CD8-positive, alpha-beta memory T cell (primary cell): ENCODE data around the gene GPR176. TPM values are rescaled to one million over a fixed set of nuclear protein-coding genes. Genes with fewer than 3 reads are reported as not detected.
"Not testable (repeated sequence)": the region's sequence is repeated elsewhere in the genome, so short reads cannot be mapped to it uniquely, and the experiment has no call there.

Source experiments
- CTCF ChIA-PET: fragments of 350-600 bp; sonication (Branson Sonifier 250); formaldehyde crosslinking; loops from one replicate; lab custom pipeline; 2021; ENCODE audit warnings: antibody characterized with exemption; lab: Charles Lee
- POLR2A ChIA-PET: fragments of 350-600 bp; sonication (Branson Sonifier 250); formaldehyde crosslinking; loops from one replicate; lab custom pipeline; 2021; ENCODE audit warnings: antibody characterized with exemption; lab: Charles Lee
- DNase-seq, 5 donors: peaks; one replicate each; pipeline versions ENCODE4 v3.0.0 to v3.0.0-alpha.2; 2020 to 2022; ENCODE audit warnings: mixed read lengths in 1 of 5
- H3K27ac ChIP-seq: one replicate; pipeline ENCODE4 v1.7.0; 2013; ENCODE audit warnings: low read depth, mild to moderate bottlenecking, low read length, moderate library complexity
- H3K27me3 ChIP-seq: 2 replicates; pipeline ENCODE4 v1.7.0; 2013; ENCODE audit warnings: low read length, mild to moderate bottlenecking; ENCODE audit not compliant: insufficient read depth, poor library complexity, severe bottlenecking
- H3K36me3 ChIP-seq: 2 replicates; pipeline ENCODE4 v1.7.0; 2013; ENCODE audit warnings: mild to moderate bottlenecking, low read length, moderate library complexity; ENCODE audit not compliant: insufficient read depth
- H3K4me1 ChIP-seq: 2 replicates; pipeline ENCODE4 v1.7.0; 2013; ENCODE audit warnings: mild to moderate bottlenecking, low read length, moderate library complexity; ENCODE audit not compliant: insufficient read depth
- H3K4me3 ChIP-seq: 2 replicates; pipeline ENCODE4 v1.7.0; 2013; ENCODE audit warnings: mild to moderate bottlenecking, low read length
- H3K9me3 ChIP-seq: 2 replicates; pipeline ENCODE4 v1.7.0; 2013; ENCODE audit warnings: mild to moderate bottlenecking, low read length
- H3K27ac Mint-ChIP-seq, 8 donors: one replicate each; pipeline ENCODE4 v1.8.0; 2020 to 2021; ENCODE audit warnings: mixed read lengths in 8 of 8, mild to moderate bottlenecking in 6 of 8, inconsistent platforms in 3 of 8, moderate library complexity in 3 of 8
- H3K27me3 Mint-ChIP-seq, 2 donors: one replicate each; pipeline ENCODE4 v1.8.0; 2020 to 2021; ENCODE audit warnings: mixed read lengths in 2 of 2, mild to moderate bottlenecking in 1 of 2, moderate library complexity in 1 of 2
- H3K36me3 Mint-ChIP-seq, 3 donors: one replicate each; pipeline ENCODE4 v1.8.0; 2020 to 2021; ENCODE audit warnings: mixed read lengths in 3 of 3, inconsistent platforms in 1 of 3, mild to moderate bottlenecking in 1 of 3
- H3K4me1 Mint-ChIP-seq, 3 donors: one replicate each; pipeline ENCODE4 v1.8.0; 2020 to 2021; ENCODE audit warnings: mixed read lengths in 3 of 3, inconsistent platforms in 1 of 3, mild to moderate bottlenecking in 1 of 3
- H3K4me3 Mint-ChIP-seq, 7 donors: one replicate each; pipeline ENCODE4 v1.8.0; 2020 to 2021; ENCODE audit warnings: mixed read lengths in 7 of 7, mild to moderate bottlenecking in 6 of 7, moderate library complexity in 4 of 7, inconsistent platforms in 2 of 7
- H3K9me3 Mint-ChIP-seq, 5 donors: one replicate each; pipeline ENCODE4 v1.8.0; 2020 to 2022; ENCODE audit warnings: mixed read lengths in 5 of 5, mild to moderate bottlenecking in 3 of 5, moderate library complexity in 2 of 5, inconsistent platforms in 1 of 5
- polyA plus RNA-seq: library from polyadenylated mRNA; unstranded; fragments of 300-500 nt; fragmentation: Illumina TruSeq; gene quantifications from one replicate; pipeline ENCODE4 v1.2.3, GENCODE V29; 2021
- total RNA-seq, 2 experiments: library from RNA; stranded (reverse); gene quantifications; one replicate each; pipeline ENCODE4 v1.2.3, GENCODE V29; 2021

Gene GPR176
- total and polyA plus RNA-seq, 3 experiments from 2014 or later: 0.20 TPM; not detected in 2

GRCh38 chr15:39898317-39898716 is 21.7 kb downstream of the GPR176 start:
- H3K27me3 Mint-ChIP-seq: peaks cover 10 to 25% of the 10 kb centered on the region in 2 donors
- Histone ChIP-seq H3K9me3 (no peaks in the 10 kb centered on the region), H3K4me3 (no peak overlapping the region), H3K4me1 (no peaks in the 10 kb centered on the region), H3K27ac (no peak overlapping the region), H3K27me3 (no peaks in the 10 kb centered on the region), H3K36me3 (no peaks in the 10 kb centered on the region)
- no peak overlapping the region for H3K27ac Mint-ChIP-seq
- no peaks in the 10 kb centered on the region for H3K36me3 Mint-ChIP-seq
- H3K4me3 Mint-ChIP-seq: no peak overlapping the region
- H3K9me3 Mint-ChIP-seq: no peaks in the 10 kb centered on the region
- H3K4me1 Mint-ChIP-seq: no peaks in the 10 kb centered on the region
- DNase-seq: no peak
- ChIA-PET CTCF (no interaction called here), POLR2A (no interaction called here)

- H3K27me3 Mint-ChIP-seq: peaks cover 12 to 25% of the 10 kb centered on the region in 2 donors
- no peak for DNase-seq
- H3K9me3 ChIP-seq: no peaks in the 10 kb centered on the region
- H3K36me3 Mint-ChIP-seq: no peaks in the 10 kb centered on the region
- ChIA-PET POLR2A (no interaction called here), CTCF (no interaction called here)
- no peaks in the 10 kb centered on the region for H3K4me1 Mint-ChIP-seq
- no peaks in the 10 kb centered on the region for H3K9me3 Mint-ChIP-seq
- no peaks in the 10 kb centered on the region for H3K4me1 ChIP-seq
- H3K36me3 ChIP-seq: no peaks in the 10 kb centered on the region
- no peak overlapping the region for H3K27ac Mint-ChIP-seq
- H3K27me3 ChIP-seq: no peaks in the 10 kb centered on the region
- no peak overlapping the region for H3K4me3 ChIP-seq
- H3K27ac ChIP-seq: no peak overlapping the region
- no peak overlapping the region for H3K4me3 Mint-ChIP-seq
Observed at GRCh38 chr15:39896846-39897245, 23.2 kb downstream of the GPR176 start.

GRCh38 chr15:39896101-39896500 is 24.0 kb downstream of the GPR176 start:
- Histone ChIP-seq H3K9me3 (no peaks in the 10 kb centered on the region), H3K27me3 (no peaks in the 10 kb centered on the region), H3K4me1 (no peaks in the 10 kb centered on the region), H3K27ac (no peak overlapping the region), H3K4me3 (no peak overlapping the region), H3K36me3 (no peaks in the 10 kb centered on the region)
- CTCF ChIA-PET: no interaction called here
- POLR2A ChIA-PET: no interaction called here
- Mint-ChIP-seq H3K36me3 (no peaks in the 10 kb centered on the region), H3K4me3 (no peak overlapping the region), H3K9me3 (no peaks in the 10 kb centered on the region), H3K4me1 (no peaks in the 10 kb centered on the region), H3K27ac (no peak overlapping the region), H3K27me3 (peaks cover 10 to 20% of the 10 kb centered on the region in 2 donors)
- no peak for DNase-seq

- DNase-seq, H3K9me3 Mint-ChIP-seq, H3K27ac Mint-ChIP-seq, POLR2A ChIA-PET, H3K4me3 ChIP-seq, H3K36me3 ChIP-seq, H3K27ac ChIP-seq, H3K4me1 Mint-ChIP-seq, H3K27me3 ChIP-seq, CTCF ChIA-PET, H3K36me3 Mint-ChIP-seq, H3K4me1 ChIP-seq, H3K9me3 ChIP-seq, H3K4me3 Mint-ChIP-seq: not testable (repeated sequence)
- H3K27me3 Mint-ChIP-seq: peaks cover 4 to 15% of the 10 kb centered on the region in 2 donors
Observed at GRCh38 chr15:39893051-39893450, 27.0 kb downstream of the GPR176 start.

- ChIA-PET CTCF (no interaction called here), POLR2A (no interaction called here)
- no peaks in the 10 kb centered on the region for H3K27me3 ChIP-seq
- Mint-ChIP-seq H3K4me3 (no peak overlapping the region), H3K27me3 (peaks cover 4 to 14% of the 10 kb centered on the region in 2 donors), H3K9me3 (no peaks in the 10 kb centered on the region), H3K27ac (no peak overlapping the region), H3K36me3 (no peaks in the 10 kb centered on the region), H3K4me1 (no peaks in the 10 kb centered on the region)
- H3K4me1 ChIP-seq: no peaks in the 10 kb centered on the region
- H3K36me3 ChIP-seq: no peaks in the 10 kb centered on the region
- no peaks in the 10 kb centered on the region for H3K9me3 ChIP-seq
- DNase-seq: no peak
- H3K4me3 ChIP-seq: no peak overlapping the region
- H3K27ac ChIP-seq: no peak overlapping the region
Observed at GRCh38 chr15:39892418-39892817, 27.6 kb downstream of the GPR176 start.

GRCh38 chr15:39890621-39891020 is 29.4 kb downstream of the GPR176 start:
- no peaks in the 10 kb centered on the region for H3K36me3 Mint-ChIP-seq
- Histone ChIP-seq H3K9me3 (no peaks in the 10 kb centered on the region), H3K4me1 (no peaks in the 10 kb centered on the region), H3K27ac (no peak overlapping the region), H3K27me3 (no peaks in the 10 kb centered on the region), H3K4me3 (no peak overlapping the region), H3K36me3 (no peaks in the 10 kb centered on the region)
- H3K27ac Mint-ChIP-seq: no peak overlapping the region
- POLR2A ChIA-PET: no interaction called here
- DNase-seq: no peak
- CTCF ChIA-PET: no interaction called here
- H3K9me3 Mint-ChIP-seq: no peaks in the 10 kb centered on the region
- H3K4me3 Mint-ChIP-seq: no peak overlapping the region
- H3K27me3 Mint-ChIP-seq: peaks cover 7 to 16% of the 10 kb centered on the region in 2 donors
- H3K4me1 Mint-ChIP-seq: no peaks in the 10 kb centered on the region

- no peak overlapping the region for H3K4me3 Mint-ChIP-seq
- POLR2A ChIA-PET: no interaction called here
- CTCF ChIA-PET: no interaction called here
- no peaks in the 10 kb centered on the region for H3K4me1 Mint-ChIP-seq
- no peaks in the 10 kb centered on the region for H3K4me1 ChIP-seq
- H3K27ac Mint-ChIP-seq: no peak overlapping the region
- no peaks in the 10 kb centered on the region for H3K36me3 ChIP-seq
- H3K36me3 Mint-ChIP-seq: no peaks in the 10 kb centered on the region
- no peak overlapping the region for H3K4me3 ChIP-seq
- no peak overlapping the region for H3K27ac ChIP-seq
- no peaks in the 10 kb centered on the region for H3K9me3 Mint-ChIP-seq
- peaks cover 10 to 18% of the 10 kb centered on the region in 2 donors for H3K27me3 Mint-ChIP-seq
- H3K9me3 ChIP-seq: no peaks in the 10 kb centered on the region
- DNase-seq: no peak
- H3K27me3 ChIP-seq: peaks cover under 1% of the 10 kb centered on the region
Observed at GRCh38 chr15:39889601-39890000, 30.5 kb downstream of the GPR176 start.

GRCh38 chr15:39888809-39889208 is 31.3 kb downstream of the GPR176 start:
- no peaks in the 10 kb centered on the region for H3K9me3 ChIP-seq
- Mint-ChIP-seq H3K36me3 (no peaks in the 10 kb centered on the region), H3K4me1 (no peaks in the 10 kb centered on the region), H3K27me3 (peaks cover 10 to 26% of the 10 kb centered on the region in 2 donors), H3K27ac (peak overlapping the region in 1 of 8 donors; percentile 18), H3K9me3 (no peaks in the 10 kb centered on the region), H3K4me3 (no peak overlapping the region)
- H3K27me3 ChIP-seq: peaks cover 4% of the 10 kb centered on the region
- no peak overlapping the region for H3K27ac ChIP-seq
- DNase-seq: no peak
- no peak overlapping the region for H3K4me3 ChIP-seq
- no peaks in the 10 kb centered on the region for H3K4me1 ChIP-seq
- CTCF ChIA-PET: no interaction called here
- POLR2A ChIA-PET: no interaction called here
- H3K36me3 ChIP-seq: no peaks in the 10 kb centered on the region

GRCh38 chr15:39888243-39888642 is 31.8 kb downstream of the GPR176 start:
- Mint-ChIP-seq H3K9me3 (no peaks in the 10 kb centered on the region), H3K27ac (peak overlapping the region in 1 of 8 donors; percentile 18), H3K36me3 (no peaks in the 10 kb centered on the region), H3K4me3 (no peak overlapping the region), H3K4me1 (no peaks in the 10 kb centered on the region), H3K27me3 (peaks cover 10 to 30% of the 10 kb centered on the region in 2 donors)
- Histone ChIP-seq H3K4me1 (no peaks in the 10 kb centered on the region), H3K36me3 (no peaks in the 10 kb centered on the region), H3K27ac (no peak overlapping the region), H3K9me3 (no peaks in the 10 kb centered on the region), H3K27me3 (peaks cover 4% of the 10 kb centered on the region), H3K4me3 (no peak overlapping the region)
- no peak for DNase-seq
- ChIA-PET CTCF (no interaction called here), POLR2A (no interaction called here)
